SKM-1 treated with dmso at 0.1 percent for 144 hours (cell line): ENCODE results near the gene CPLX4.
"Not testable (repeated sequence)": the region's sequence is repeated elsewhere in the genome, so short reads cannot be mapped to it uniquely, and the experiment has no call there.

Experiments
- DNase-seq: peaks from one replicate; lab custom pipeline; 2025; ENCODE audit not compliant: unreplicated experiment; lab: John Stamatoyannopoulos, UW

The CPLX4 gene

DNA sequence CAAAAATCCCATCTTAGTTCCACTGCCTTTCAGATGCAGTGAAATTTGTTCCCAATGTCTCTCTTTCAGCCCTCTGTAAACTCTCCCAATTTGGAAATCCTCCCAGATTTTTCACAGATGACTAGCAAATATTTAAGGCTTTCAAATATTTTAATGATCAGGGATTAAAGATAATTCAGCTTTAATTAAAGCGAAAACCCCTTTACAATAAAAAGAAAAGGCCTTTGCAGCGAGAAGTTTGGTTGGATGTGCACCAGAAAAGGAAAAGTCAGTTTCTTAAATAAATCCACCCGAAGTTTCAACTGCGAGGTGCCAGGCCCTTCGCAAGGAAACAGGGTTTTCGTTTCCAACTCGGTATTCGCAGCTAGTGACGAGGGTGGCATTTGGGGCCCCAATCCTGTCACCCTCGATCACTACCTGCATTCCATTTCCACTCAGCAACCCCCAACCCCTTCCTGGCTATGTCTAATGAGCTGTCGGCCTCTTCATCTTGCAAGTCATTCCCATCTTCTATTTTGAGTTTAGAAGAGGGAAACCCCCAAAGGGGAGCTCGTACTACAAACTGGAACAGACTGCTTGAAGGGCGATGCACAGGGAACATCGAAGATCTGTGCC lies 46.7 kb downstream of the CPLX4 start:
- DNase-seq = no peak

DNA sequence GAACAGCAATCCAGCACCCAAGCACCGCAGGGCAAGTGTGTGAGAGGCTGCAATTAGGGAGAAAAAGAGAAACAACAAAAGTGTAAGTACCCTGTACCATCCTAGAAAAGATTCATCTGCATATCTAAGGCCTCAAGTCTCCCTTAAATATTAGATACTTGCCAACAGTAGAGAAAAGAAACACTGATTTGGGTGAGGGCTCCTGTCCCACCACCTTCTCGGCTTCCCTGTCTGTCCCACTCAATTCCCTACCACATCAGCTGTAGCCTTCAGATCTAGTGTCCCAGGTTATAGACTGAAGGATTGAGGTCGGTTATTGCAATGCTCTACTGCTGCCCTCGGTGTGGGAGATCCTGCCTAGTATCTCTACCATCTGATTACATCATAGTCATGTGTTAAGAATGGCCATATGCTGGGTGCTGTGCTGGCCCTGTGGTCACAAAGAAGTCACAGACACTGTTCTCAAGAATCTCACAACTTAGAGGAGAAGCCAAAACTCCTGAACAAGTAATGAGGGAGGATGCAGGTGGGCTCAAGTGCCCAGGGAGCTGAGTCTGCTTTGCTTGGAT lies 47.7 kb downstream of the CPLX4 start:
- peak; percentile 27 for DNase-seq

GRCh38 chr18:59269563-59270119 lies 48.8 kb downstream of the CPLX4 start:
- DNase-seq = no peak

- no peak for DNase-seq
Observed at GRCh38 chr18:59268721-59269562, 49.5 kb downstream of the CPLX4 start.

GRCh38 chr18:59268127-59268720 lies 50.2 kb downstream of the CPLX4 start:
- DNase-seq = no peak

DNA sequence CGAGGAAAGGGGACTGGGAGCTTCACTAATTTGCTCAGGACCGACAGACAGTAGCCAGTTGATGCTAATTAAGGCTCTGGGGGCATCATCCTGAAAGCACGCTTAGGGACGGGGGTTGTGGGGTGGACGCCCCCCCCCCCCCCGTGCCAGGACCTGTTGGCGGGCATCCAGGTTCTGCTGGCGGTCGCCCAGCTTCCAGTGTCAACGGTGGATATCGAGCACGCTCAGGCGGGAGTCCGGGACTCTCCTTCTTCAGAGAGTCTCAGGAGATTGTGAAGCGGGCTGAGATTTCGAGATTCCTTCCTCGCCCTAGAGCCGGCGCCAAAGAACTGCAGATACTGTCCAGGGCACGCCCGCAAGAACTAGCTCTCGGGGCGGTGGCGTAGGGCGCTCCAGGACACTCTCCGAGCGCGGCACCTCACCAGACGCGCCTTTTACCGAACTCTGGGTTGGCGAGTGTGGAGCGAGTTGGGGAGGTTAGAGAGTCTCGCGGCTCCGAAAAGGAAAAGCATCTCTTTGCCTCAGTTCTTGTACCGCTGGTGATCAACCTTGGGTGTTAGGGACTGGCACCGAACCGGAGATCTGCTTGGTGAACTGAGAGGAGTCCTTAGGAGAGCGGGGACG lies 50.8 kb downstream of the CPLX4 start:
- DNase-seq = no peak

DNA sequence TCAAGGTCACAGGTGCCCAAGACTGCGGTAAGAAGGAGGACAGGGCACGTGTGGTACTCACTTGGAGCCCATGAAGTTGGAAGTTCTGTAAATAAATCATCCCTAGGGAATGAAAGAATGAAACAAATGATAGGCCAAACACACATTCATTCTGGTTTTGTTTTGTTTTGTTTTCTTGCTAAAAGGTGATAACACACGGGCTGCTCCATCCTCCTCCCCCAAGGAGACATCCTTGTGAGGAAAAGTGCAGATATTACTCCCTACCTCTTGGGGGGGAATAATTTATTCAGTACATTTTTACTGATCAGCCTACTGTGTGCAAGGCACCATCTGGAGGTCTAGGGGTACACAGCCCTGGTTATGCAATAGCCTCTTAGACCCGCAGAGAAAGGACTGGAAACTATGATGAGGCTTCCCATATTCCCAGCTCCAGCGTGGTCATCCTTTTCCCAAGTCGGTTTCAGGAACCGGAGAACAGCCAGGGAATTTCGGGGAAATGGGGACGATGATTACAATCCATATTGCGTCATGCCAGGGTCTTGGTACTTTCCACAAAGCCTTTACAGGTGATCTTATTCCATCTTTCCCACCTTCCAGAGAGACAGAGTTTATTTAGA lies 51.5 kb downstream of the CPLX4 start:
- no peak for DNase-seq

DNA sequence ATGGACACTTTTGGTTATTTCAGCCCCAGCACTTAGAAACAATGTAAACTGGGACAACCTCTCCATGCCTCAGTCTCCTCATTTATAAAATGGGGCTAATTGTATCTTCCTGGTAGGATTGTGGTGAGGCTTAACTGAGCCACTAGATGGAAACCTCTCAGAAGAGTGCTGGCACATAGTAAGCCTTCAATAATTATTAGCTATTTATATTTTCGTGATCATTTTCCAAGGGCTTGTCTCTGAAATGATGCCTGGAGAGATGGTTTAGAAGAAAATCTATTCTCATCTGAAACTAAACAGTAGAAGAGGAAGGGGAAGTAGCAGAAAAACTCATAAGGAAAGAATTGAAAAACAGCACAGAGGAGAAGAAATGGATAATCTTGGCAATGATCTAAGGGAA lies 52.0 kb downstream of the CPLX4 start:
- DNase-seq = no peak

DNA sequence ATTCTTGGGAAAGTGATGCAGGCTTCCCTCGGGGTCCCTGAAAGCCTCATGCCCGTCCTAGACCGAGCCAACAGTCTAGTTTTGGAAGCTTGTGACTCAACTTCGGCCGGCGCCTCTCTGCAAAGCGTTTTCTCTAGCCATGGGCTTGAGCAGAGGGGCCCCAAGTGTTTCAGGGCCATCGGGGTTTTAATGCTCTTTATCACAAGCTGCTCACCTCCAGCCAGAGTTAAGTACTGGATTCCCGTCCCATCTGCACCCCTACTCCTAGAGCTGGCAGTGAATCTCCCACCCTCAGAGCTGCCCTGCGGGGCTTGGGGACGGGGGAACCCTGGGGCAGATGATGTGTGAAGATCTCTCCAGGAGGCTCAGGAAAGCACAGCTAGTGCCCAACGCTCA lies 52.5 kb downstream of the CPLX4 start:
- no peak for DNase-seq

GRCh38 chr18:59265246-59265973 lies 53.0 kb downstream of the CPLX4 start:
- DNase-seq = no peak

DNA sequence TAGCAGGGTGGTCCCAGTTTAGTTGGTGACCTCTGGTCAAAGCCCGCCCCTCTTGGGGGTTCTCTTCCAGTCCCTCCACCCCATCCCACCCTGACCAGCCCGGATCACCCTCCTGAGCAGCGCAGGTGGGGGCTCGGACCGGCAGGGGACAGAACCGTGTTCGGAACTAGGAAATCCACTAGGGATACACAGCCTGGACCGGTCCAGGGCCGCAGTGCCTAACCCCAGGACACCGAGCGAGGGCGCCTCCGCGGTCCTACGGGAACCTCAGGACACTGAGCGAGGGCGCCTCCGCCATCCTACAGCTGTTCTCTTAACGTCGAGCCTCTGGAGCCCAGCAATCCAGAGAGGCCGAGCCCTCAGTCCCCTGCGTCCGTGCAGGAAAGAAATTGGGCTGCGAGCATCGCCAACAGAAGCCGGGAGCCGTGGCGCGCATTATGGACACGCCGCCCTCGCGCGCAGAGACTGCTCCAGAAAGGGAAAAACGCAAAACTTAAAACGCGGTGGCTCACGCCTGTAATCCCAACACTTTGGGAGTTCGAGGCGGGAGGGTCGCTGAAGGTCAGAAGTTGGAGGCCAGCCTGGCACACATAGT lies 53.7 kb downstream of the CPLX4 start:
- DNase-seq = no peak

- DNase-seq = no peak
Observed at GRCh38 chr18:59264121-59264571, 54.3 kb downstream of the CPLX4 start.

- no peak for DNase-seq
Observed at GRCh38 chr18:59263661-59264060, 54.8 kb downstream of the CPLX4 start.

- DNase-seq = not testable (repeated sequence)
Observed at GRCh38 chr18:59262243-59262642, 56.2 kb downstream of the CPLX4 start.

DNA sequence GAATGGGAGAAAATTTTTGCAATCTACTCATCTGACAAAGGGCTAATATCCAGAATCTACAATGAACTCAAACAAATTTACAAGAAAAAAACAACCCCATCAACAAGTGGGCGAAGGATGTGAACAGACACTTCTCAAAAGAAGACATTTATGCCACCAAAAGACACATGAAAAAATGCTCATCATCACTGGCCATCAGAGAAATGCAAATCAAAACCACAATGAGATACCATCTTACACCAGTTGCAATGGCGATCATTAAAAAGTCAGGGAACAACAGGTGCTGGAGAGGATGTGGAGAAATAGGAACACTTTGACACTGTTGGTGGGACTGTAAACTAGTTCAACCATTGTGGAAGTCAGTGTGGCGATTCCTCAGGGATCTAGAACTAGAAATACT lies 56.6 kb downstream of the CPLX4 start:
- not testable (repeated sequence) for DNase-seq

DNA sequence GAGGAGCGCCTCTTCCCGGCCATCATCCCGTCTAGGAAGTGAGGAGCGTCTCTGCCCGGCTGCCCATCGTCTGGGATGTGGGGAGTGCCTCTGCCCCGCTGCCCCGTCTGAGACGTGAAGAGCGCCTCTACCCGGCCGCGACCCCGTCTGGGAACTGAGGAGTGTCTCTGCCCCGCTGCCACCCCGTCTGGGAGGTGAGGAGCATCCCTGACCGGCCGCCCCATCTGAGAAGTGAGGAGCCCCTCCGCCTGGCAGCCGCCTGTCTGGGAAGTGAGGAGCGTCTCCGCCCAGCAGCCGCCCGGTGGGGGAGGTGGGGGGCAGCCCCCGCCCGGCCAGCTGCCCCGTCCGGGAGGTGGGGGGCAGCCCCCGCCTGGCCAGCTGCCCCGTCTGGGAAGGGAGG lies 63.0 kb downstream of the CPLX4 start:
- not testable (repeated sequence) for DNase-seq

GRCh38 chr18:59249199-59249774 lies 69.2 kb downstream of the CPLX4 start:
- DNase-seq = peak; percentile 45

- no peak for DNase-seq
Observed at GRCh38 chr18:59246796-59247195, 71.7 kb downstream of the CPLX4 start.
